ENCODE results near the gene TADA2A.
"Not testable (repeated sequence)": the region's sequence is repeated elsewhere in the genome, so short reads cannot be mapped to it uniquely, and the experiment has no call there.

GRCh38 chr17:37511642-37512041 is 105.0 kb downstream of the TADA2A start:
- not testable (repeated sequence) for TF ChIP-seq RAD21 (IDR thresholded peaks at IDR 0.05; ENCODE audit: low read depth); ZNF274 (IDR thresholded peaks at IDR 0.05; ENCODE audit: low read depth, low read length); POLR2A (IDR thresholded peaks at IDR 0.05; ENCODE audit: borderline replicate concordance, extremely low read depth, insufficient read depth, insufficient read length); ELF1 (IDR thresholded peaks at IDR 0.05; ENCODE audit: borderline replicate concordance, low read depth); CTCF (IDR thresholded peaks at IDR 0.05 in 2 of 3, conservative IDR thresholded peaks at IDR 0.05 in 1 of 3; ENCODE audit: borderline replicate concordance in 1 of 3, insufficient read depth in 1 of 3, low read depth in 2 of 3, low read length in 2 of 3); SP1 (IDR thresholded peaks at IDR 0.05; ENCODE audit: low read depth); EZH2phosphoT487 (IDR thresholded peaks at IDR 0.05; ENCODE audit: borderline replicate concordance); POLR2AphosphoS5 (IDR thresholded peaks at IDR 0.05; ENCODE audit: low read depth, low read length); CEBPB (IDR thresholded peaks at IDR 0.05; ENCODE audit: low read depth); EZH2 (IDR thresholded peaks at IDR 0.05)
